OCI-LY7 (cell line): ENCODE data around the gene FAM120B. TPM values are rescaled to one million over a fixed set of nuclear protein-coding genes. Genes with fewer than 3 reads are reported as not detected.

Experiments used
- BruUV-seq: library from RNA; stranded (reverse); fragments of 400-500 nt; replicated peaks from 2 replicates; lab custom pipeline; 2021; lab: Mats Ljungman, UMichigan
- CTCF ChIA-PET: fragments of 300-600 bp; sonication (Branson Sonifier 250); formaldehyde crosslinking; loops from one replicate; lab custom pipeline; 2022; ENCODE audit warnings: antibody characterized with exemption; ENCODE audit not compliant: unreplicated experiment; lab: Charles Lee
- POLR2A ChIA-PET: fragments of 300-600 bp; sonication (Branson Sonifier 250); formaldehyde crosslinking; loops from one replicate; lab custom pipeline; 2022; ENCODE audit warnings: antibody characterized with exemption; lab: Charles Lee
- DNase-seq: peaks from one replicate; pipeline ENCODE4 v3.0.0-alpha.2; 2015; ENCODE audit warnings: low spot score
- H2AFZ ChIP-seq: fragments of 200-600 bp; sonication (generic), shearing (Covaris generic); 2 replicates; pipeline ENCODE4 v1.6.1; 2014; ENCODE audit warnings: mild to moderate bottlenecking, antibody characterized with exemption, low read length, moderate library complexity
- H3K27ac ChIP-seq: fragments of 200-600 bp; sonication (generic); 2 replicates; pipeline ENCODE4 v1.5.1; 2014; ENCODE audit warnings: mixed run types, low read depth, mild to moderate bottlenecking, moderate library complexity, low read length, inconsistent platforms; ENCODE audit not compliant: poor library complexity, severe bottlenecking
- H3K36me3 ChIP-seq: fragments of 200-600 bp; sonication (generic); 2 replicates; pipeline ENCODE4 v1.6.1; 2014; ENCODE audit warnings: mild to moderate bottlenecking, antibody characterized with exemption, low read length, moderate library complexity, mixed read lengths; ENCODE audit not compliant: insufficient read depth
- H3K4me1 ChIP-seq: fragments of 200-600 bp; sonication (generic); 2 replicates; pipeline ENCODE4 v1.5.1; 2014; ENCODE audit warnings: mild to moderate bottlenecking, low read length; ENCODE audit not compliant: insufficient read depth, poor library complexity, severe bottlenecking
- H3K4me2 ChIP-seq: fragments of 200-600 bp; sonication (generic); 2 replicates; pipeline ENCODE4 v1.6.1; 2014; ENCODE audit warnings: mild to moderate bottlenecking, low read length
- H3K4me3 ChIP-seq: fragments of 200-600 bp; sonication (generic); 2 replicates; pipeline ENCODE4 v1.5.1; 2014; ENCODE audit warnings: mild to moderate bottlenecking, low read depth, low read length; ENCODE audit not compliant: poor library complexity, severe bottlenecking
- H3K79me2 ChIP-seq: fragments of 200-600 bp; sonication (generic); 2 replicates; pipeline ENCODE4 v1.6.1; 2016; ENCODE audit warnings: low read depth, mild to moderate bottlenecking, low read length, moderate library complexity, mixed read lengths; ENCODE audit not compliant: insufficient read depth
- H3K9me2 ChIP-seq: fragments of 200-600 bp; sonication (generic); 2 replicates; pipeline ENCODE4 v1.6.1; 2016; ENCODE audit warnings: mild to moderate bottlenecking, low read length, mixed read lengths; ENCODE audit not compliant: insufficient read depth
- H3K9me3 ChIP-seq: fragments of 200-600 bp; sonication (generic); 2 replicates; pipeline ENCODE4 v1.6.1; 2014; ENCODE audit warnings: mild to moderate bottlenecking, mixed run types, low read length, mixed read lengths
- H4K20me1 ChIP-seq: fragments of 200-600 bp; sonication (generic); 2 replicates; pipeline ENCODE4 v1.6.1; 2014; ENCODE audit warnings: mild to moderate bottlenecking, antibody characterized with exemption, low read length, moderate library complexity, mixed read lengths; ENCODE audit not compliant: insufficient read depth
- EZH2phosphoT487 ChIP-seq: fragments of 200-600 bp; sonication (generic); IDR thresholded peaks from 2 replicates; pipeline ENCODE4 v1.6.1; 2018; ENCODE audit warnings: low read depth, borderline replicate concordance, mild to moderate bottlenecking, mixed run types, antibody characterized with exemption, low read length, moderate library complexity, mixed read lengths
- intact Hi-C: fragments of 100-400 bp; cut with micrococcal nuclease; formaldehyde crosslinking; loops from one replicate; pipeline ENCODE4 v1.10.0; 2022; ENCODE audit not compliant: unreplicated experiment
- total RNA-seq, 2 experiments: library from RNA; depleted of rRNA in 1 of 2; stranded (reverse); fragments of >200 nt in 1 of 2; shearing (Covaris generic) in 1 of 2; gene quantifications; 2 replicates each; pipeline ENCODE4 v1.2.3, GENCODE V29; 2014 to 2022
- TF ChIP-seq, protein P1 (sequence below): fragments of 200-600 bp; sonication (generic); conservative IDR thresholded peaks from 2 replicates; pipeline ENCODE4 v1.5.1; 2014; ENCODE audit warnings: mild to moderate bottlenecking, antibody characterized with exemption, low read length, moderate library complexity, mixed read lengths

Gene FAM120B
- total RNA-seq, 2 experiments from 2014 or later, result 12.8 to 32.9 TPM

DNA sequence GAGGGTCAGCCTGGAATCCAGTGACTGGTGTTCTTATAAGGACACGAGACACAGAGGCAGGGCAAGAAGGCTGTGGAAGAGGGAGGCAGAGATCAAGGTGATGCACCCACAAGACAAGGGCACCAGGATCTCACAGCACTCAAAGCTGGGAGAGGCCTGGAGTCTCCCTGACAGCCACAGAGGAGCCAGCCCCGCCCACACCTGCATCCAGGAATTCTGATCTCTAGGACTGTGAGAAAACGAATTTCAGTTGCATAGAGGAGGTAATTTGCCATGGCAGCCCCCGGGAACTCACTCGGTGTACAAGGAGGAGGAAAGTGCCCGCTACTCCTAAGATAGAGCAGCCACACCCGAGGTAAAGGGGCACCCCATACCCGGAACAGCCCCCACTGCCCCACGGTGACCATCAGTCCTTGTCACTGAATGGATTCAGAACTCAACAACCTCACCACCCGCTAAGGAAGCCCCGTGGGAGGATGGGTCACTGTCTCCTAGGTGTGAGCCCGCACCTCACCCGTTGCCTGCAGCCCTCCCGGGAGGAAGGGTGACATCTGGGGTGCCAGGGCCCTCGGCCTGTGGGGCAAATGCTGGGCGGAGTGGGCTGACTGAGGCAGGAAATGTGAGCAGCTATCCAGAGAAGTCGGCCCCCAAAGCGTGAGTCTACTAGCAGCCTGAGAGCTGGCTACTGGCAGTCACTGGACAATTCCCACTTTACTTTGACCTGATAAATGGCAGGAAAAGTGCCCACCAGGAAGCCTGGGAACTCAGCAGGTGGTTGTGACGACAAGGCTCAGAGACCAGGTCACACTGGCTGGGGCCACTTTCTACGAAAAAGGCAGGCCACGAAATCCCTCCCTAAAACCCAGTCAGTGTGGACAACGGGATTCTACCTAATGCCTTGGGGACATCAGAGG lies 38.1 kb upstream of the FAM120B start:
- H2AFZ ChIP-seq, result no peak overlapping the region
- ChIA-PET CTCF (interaction anchor here (0.5 kb wide), 1 partner anchor 156 kb away, joined by 4 read pairs; no protein-coding TSS in a partner anchor), POLR2A (no interaction called here)
- no peaks in the 10 kb centered on the region for H3K9me2 ChIP-seq
- intact Hi-C loops, result no loop called here
- H3K27ac ChIP-seq, result no peak overlapping the region
- H3K36me3 ChIP-seq, result no peaks in the 10 kb centered on the region
- no peaks in the 10 kb centered on the region for H4K20me1 ChIP-seq
- no peaks in the 10 kb centered on the region for H3K4me1 ChIP-seq
- TF ChIP-seq, protein P1, sequence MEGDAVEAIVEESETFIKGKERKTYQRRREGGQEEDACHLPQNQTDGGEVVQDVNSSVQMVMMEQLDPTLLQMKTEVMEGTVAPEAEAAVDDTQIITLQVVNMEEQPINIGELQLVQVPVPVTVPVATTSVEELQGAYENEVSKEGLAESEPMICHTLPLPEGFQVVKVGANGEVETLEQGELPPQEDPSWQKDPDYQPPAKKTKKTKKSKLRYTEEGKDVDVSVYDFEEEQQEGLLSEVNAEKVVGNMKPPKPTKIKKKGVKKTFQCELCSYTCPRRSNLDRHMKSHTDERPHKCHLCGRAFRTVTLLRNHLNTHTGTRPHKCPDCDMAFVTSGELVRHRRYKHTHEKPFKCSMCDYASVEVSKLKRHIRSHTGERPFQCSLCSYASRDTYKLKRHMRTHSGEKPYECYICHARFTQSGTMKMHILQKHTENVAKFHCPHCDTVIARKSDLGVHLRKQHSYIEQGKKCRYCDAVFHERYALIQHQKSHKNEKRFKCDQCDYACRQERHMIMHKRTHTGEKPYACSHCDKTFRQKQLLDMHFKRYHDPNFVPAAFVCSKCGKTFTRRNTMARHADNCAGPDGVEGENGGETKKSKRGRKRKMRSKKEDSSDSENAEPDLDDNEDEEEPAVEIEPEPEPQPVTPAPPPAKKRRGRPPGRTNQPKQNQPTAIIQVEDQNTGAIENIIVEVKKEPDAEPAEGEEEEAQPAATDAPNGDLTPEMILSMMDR, result no peak
- no peak for TF ChIP-seq EZH2phosphoT487
- no peaks in the 10 kb centered on the region for H3K9me3 ChIP-seq
- no TSS peak for BruUV-seq
- no peak overlapping the region for H3K4me3 ChIP-seq
- DNase-seq, result no peak
- no peak overlapping the region for H3K4me2 ChIP-seq
- H3K79me2 ChIP-seq, result no peaks in the 10 kb centered on the region

DNA sequence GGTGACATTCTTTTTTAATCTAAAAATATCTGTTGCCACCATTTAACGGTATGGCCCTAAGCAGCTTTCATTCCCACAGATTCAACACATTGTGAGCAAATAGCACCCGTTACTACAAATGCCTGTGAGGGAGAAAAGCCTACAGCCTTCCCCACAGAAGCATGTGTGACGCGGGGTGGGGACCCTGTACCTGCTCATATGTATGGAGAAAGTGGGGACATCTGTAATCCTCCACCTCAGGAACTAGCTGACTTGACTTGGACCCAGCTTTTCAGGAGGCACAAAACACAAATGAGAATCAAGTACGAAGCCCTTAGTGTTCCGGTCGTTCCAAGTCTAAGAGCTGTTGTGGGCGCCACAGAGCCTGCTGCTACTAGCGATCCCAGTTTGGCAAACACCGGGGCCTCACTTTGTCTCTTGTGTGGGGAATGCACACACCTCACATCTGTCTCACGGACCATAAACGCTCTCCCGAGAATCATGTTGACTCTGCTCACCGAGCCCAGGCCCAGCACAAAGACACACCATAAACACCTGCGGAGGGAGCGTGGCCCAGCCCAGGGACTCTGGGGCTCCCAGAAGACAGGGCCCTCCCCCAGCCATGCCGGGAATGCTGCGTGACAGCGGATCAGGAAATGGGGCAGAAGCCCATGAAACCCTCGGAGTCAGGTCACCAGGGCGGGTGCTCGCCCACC lies 37.3 kb upstream of the FAM120B start:
- H3K9me2 ChIP-seq, result no peaks in the 10 kb centered on the region
- H3K27ac ChIP-seq, result no peak overlapping the region
- no peak overlapping the region for H2AFZ ChIP-seq
- no peaks in the 10 kb centered on the region for H3K79me2 ChIP-seq
- no peaks in the 10 kb centered on the region for H3K4me1 ChIP-seq
- no peaks in the 10 kb centered on the region for H3K36me3 ChIP-seq
- no peak for DNase-seq
- TF ChIP-seq, protein P1, result no peak
- TF ChIP-seq EZH2phosphoT487, result no peak
- no peak overlapping the region for H3K4me3 ChIP-seq
- H3K4me2 ChIP-seq, result no peak overlapping the region
- no peaks in the 10 kb centered on the region for H4K20me1 ChIP-seq
- intact Hi-C loops, result no loop called here
- ChIA-PET POLR2A (no interaction called here), CTCF (interaction anchor here (0.5 kb wide), 1 partner anchor 157 kb away, joined by 4 read pairs; no protein-coding TSS in a partner anchor)
- BruUV-seq, result no TSS peak
- H3K9me3 ChIP-seq, result no peaks in the 10 kb centered on the region
